GM23338 (cell line): ENCODE results near the gene TOP1.

ENCODE experiments used
- CREB1 ChIP-seq: fragments of 250-450 bp; sonication (Bioruptor Pico); IDR thresholded peaks from 2 replicates; pipeline ENCODE4 v1.5.0; 2020; ENCODE audit warnings: low read depth, mild to moderate bottlenecking, moderate library complexity
- CTCF ChIP-seq, 2 experiments: fragments of 200-600 bp in 1 of 2; sonication (generic) in 1 of 2; conservative IDR thresholded peaks; 2 replicates each; pipeline versions ENCODE4 v1.5.1 to v1.6.1; 2016 to 2017; ENCODE audit warnings: antibody characterized with exemption in 2 of 2, low read depth in 2 of 2, mild to moderate bottlenecking in 2 of 2, moderate library complexity in 1 of 2
- ETS1 ChIP-seq: IDR thresholded peaks from 2 replicates; pipeline ENCODE4 v1.6.1; 2016; ENCODE audit warnings: antibody characterized with exemption
- POLR2AphosphoS5 ChIP-seq: IDR thresholded peaks from 2 replicates; pipeline ENCODE4 v1.6.1; 2016; ENCODE audit warnings: antibody characterized with exemption, low read depth

- no peak for TF ChIP-seq POLR2AphosphoS5
- no peak for TF ChIP-seq CTCF (conservative IDR thresholded peaks at IDR 0.05; ENCODE audit: low read depth in 2 of 2)
- no peak for TF ChIP-seq ETS1
- no peak for TF ChIP-seq CREB1 (CRISPR knock-in tag)
Measured at GRCh38 chr20:41045671-41046070, 17.0 kb downstream of the TOP1 start.
